Lower leg skin (tissue), 4 donors: Measurements from ENCODE around the gene TRIM29. TPM values are rescaled to one million over a fixed set of nuclear protein-coding genes. Genes with fewer than 3 reads are reported as not detected.

ENCODE experiments used
- DNase-seq, 2 donors: peaks; one replicate each; pipeline ENCODE4 v3.0.0-alpha.2; 2019; ENCODE audit warnings: low spot score in 2 of 2
- H3K4me3 ChIP-seq: fragments of 200-600 bp; sonication (generic); 2 replicates; pipeline ENCODE4 v1.5.1; 2017; ENCODE audit warnings: mild to moderate bottlenecking, low read depth; ENCODE audit not compliant: poor library complexity, severe bottlenecking
- CTCF ChIP-seq, 3 donors: fragments of 450-650 bp; IDR thresholded peaks; one replicate each; pipeline ENCODE4 v1.5.1; 2016; ENCODE audit warnings: antibody characterized with exemption in 3 of 3, mild to moderate bottlenecking in 3 of 3, moderate library complexity in 2 of 3
- POLR2A ChIP-seq, 2 donors: fragments of 450-650 bp; IDR thresholded peaks; one replicate each; pipeline ENCODE4 v1.6.1; 2016 to 2017; ENCODE audit warnings: antibody characterized with exemption in 2 of 2, mild to moderate bottlenecking in 1 of 2, moderate library complexity in 1 of 2
- WGBS, 2 donors: methylation state at CpG; one replicate each; pipeline ENCODE4 v1.1.5; 2018; 5-methylcytosine and 5-hydroxymethylcytosine counted together
- intact Hi-C: fragments of 100-400 bp; cut with DNase I; formaldehyde crosslinking; loops from one replicate; pipeline ENCODE4 v1.15.0; 2023; ENCODE audit warnings: low total_unique reads
- total RNA-seq, 4 donors: library from RNA; depleted of rRNA; stranded (reverse); fragments of >200 nt; gene quantifications; one replicate each; pipeline ENCODE4 v1.1.0, GENCODE V29; 2016

TRIM29 gene
- total RNA-seq, 4 donors from 2014 or later, result 1,092 to 1,522 (median 1,226) TPM

- DNase-seq, result peak in 1 of 2 donors; percentile 72
- 46 to 48% methylated on average over 9 to 13 of the region's 13 CpGs for WGBS, 2 donors
- no peak for TF ChIP-seq CTCF (IDR thresholded peaks at IDR 0.05)
- TF ChIP-seq POLR2A (IDR thresholded peaks at IDR 0.05), result no peak
- H3K4me3 ChIP-seq, result no peak overlapping the region
- intact Hi-C loops, result no loop called here
These were observed 14.0 kb downstream of the TRIM29 start for GRCh38 chr11:120123946-120124345.

- TF ChIP-seq POLR2A (IDR thresholded peaks at IDR 0.05) (no peak), CTCF (IDR thresholded peaks at IDR 0.05) (no peak)
- 57 to 62% methylated on average over 12 of the region's 12 CpGs for WGBS, 2 donors
- intact Hi-C loops, result no loop called here
- DNase-seq, result no peak
- H3K4me3 ChIP-seq, result no peak overlapping the region
These were observed 14.8 kb downstream of the TRIM29 start for GRCh38 chr11:120122924-120123683.

GRCh38 chr11:120121914-120122473 is 15.9 kb downstream of the TRIM29 start:
- DNase-seq, result no peak
- 34% methylated on average over 9 of the region's 9 CpGs for WGBS, 2 donors
- TF ChIP-seq POLR2A (IDR thresholded peaks at IDR 0.05), result no peak
- no peak for TF ChIP-seq CTCF (IDR thresholded peaks at IDR 0.05)
- no peak overlapping the region for H3K4me3 ChIP-seq
- intact Hi-C loops, result no loop called here

GRCh38 chr11:120121336-120121735 is 16.6 kb downstream of the TRIM29 start:
- intact Hi-C loops, result no loop called here
- no peak for DNase-seq
- no peak for TF ChIP-seq CTCF (IDR thresholded peaks at IDR 0.05)
- no peak for TF ChIP-seq POLR2A (IDR thresholded peaks at IDR 0.05)
- H3K4me3 ChIP-seq, result no peak overlapping the region
- WGBS, 2 donors, result 25 to 39% methylated on average over 3 of the region's 3 CpGs

- peak in 1 of 2 donors; percentile 41 for DNase-seq
- TF ChIP-seq CTCF (IDR thresholded peaks at IDR 0.05), result no peak
- no peak for TF ChIP-seq POLR2A (IDR thresholded peaks at IDR 0.05)
- no peak overlapping the region for H3K4me3 ChIP-seq
- 39 to 49% methylated on average over 7 to 8 of the region's 8 CpGs for WGBS, 2 donors
- intact Hi-C loops, result no loop called here
These were observed 17.0 kb downstream of the TRIM29 start for GRCh38 chr11:120120805-120121335.
